Activated naive CD4-positive, alpha-beta T cell treated with anti-CD3 and anti-CD28 coated beads for 36 hours (primary cell): ENCODE measurements around the gene SOX6. TPM values are rescaled to one million over a fixed set of nuclear protein-coding genes. Genes with fewer than 3 reads are reported as not detected.
"Not testable (repeated sequence)": the region's sequence is repeated elsewhere in the genome, so short reads cannot be mapped to it uniquely, and the experiment has no call there.

Experiments used
- CTCF ChIA-PET: fragments of 350-600 bp; sonication (Branson Sonifier 250); formaldehyde crosslinking; loops from one replicate; lab custom pipeline; 2021; ENCODE audit warnings: antibody characterized with exemption; lab: Charles Lee
- DNase-seq: peaks from one replicate; pipeline ENCODE4 v3.0.0-alpha.2; 2020
- H3K27ac Mint-ChIP-seq: one replicate; pipeline ENCODE4 v1.8.0; 2021; ENCODE audit warnings: mild to moderate bottlenecking, mixed read lengths
- H3K27me3 Mint-ChIP-seq: one replicate; pipeline ENCODE4 v1.8.0; 2021; ENCODE audit warnings: low read depth, mixed read lengths
- H3K36me3 Mint-ChIP-seq: one replicate; pipeline ENCODE4 v1.8.0; 2021; ENCODE audit warnings: low read depth, mixed read lengths
- H3K4me1 Mint-ChIP-seq: one replicate; pipeline ENCODE4 v1.8.0; 2021; ENCODE audit warnings: low read depth, mixed read lengths
- H3K4me3 Mint-ChIP-seq: one replicate; pipeline ENCODE4 v1.8.0; 2021; ENCODE audit warnings: mild to moderate bottlenecking, moderate library complexity, mixed read lengths
- H3K9me3 Mint-ChIP-seq: one replicate; pipeline ENCODE4 v1.8.0; 2021; ENCODE audit warnings: mixed read lengths
- intact Hi-C: fragments of 100-400 bp; cut with micrococcal nuclease; formaldehyde crosslinking; loops from one replicate; pipeline ENCODE4 v1.15.1; 2023
- total RNA-seq, 2 experiments: library from RNA; stranded (reverse); gene quantifications; one replicate each; pipeline ENCODE4 v1.2.3, GENCODE V29; 2021

The SOX6 gene
- total RNA-seq = not detected

GRCh38 chr11:16356057-16356760 lies at the start of gene SOX6:
SOX6 (minus strand) TSS chr11:16356546; CDS start chr11:16341248, 15,298 bp downstream.
- Mint-ChIP-seq H3K9me3 (no peaks in the 10 kb centered on the region), H3K27me3 (no peaks in the 10 kb centered on the region), H3K36me3 (no peaks in the 10 kb centered on the region), H3K4me3 (no peak within 1 kb of the TSS), H3K27ac (no peak within 1 kb of the TSS), H3K4me1 (no peaks in the 10 kb centered on the region)
- CTCF ChIA-PET = no interaction called here
- DNase-seq = no peak
- intact Hi-C loops = no loop called here

GRCh38 chr11:16404781-16405285 lies 48.5 kb upstream of the SOX6 start:
- Mint-ChIP-seq H3K27ac (no peak overlapping the region), H3K4me3 (no peak overlapping the region), H3K4me1 (no peaks in the 10 kb centered on the region), H3K9me3 (no peaks in the 10 kb centered on the region), H3K36me3 (no peaks in the 10 kb centered on the region), H3K27me3 (no peaks in the 10 kb centered on the region)
- DNase-seq = no peak
- CTCF ChIA-PET = no interaction called here
- intact Hi-C loops = no loop called here

GRCh38 chr11:16403851-16404250 lies 47.5 kb upstream of the SOX6 start:
- Mint-ChIP-seq H3K4me3 (no peak overlapping the region), H3K36me3 (no peaks in the 10 kb centered on the region), H3K27me3 (no peaks in the 10 kb centered on the region), H3K4me1 (no peaks in the 10 kb centered on the region), H3K9me3 (no peaks in the 10 kb centered on the region), H3K27ac (no peak overlapping the region)
- intact Hi-C loops = no loop called here
- DNase-seq = no peak
- CTCF ChIA-PET = interaction anchor here (0.6 kb wide), 1 partner anchor 980 kb away, joined by 4 read pairs; no protein-coding TSS in a partner anchor

- no peaks in the 10 kb centered on the region for H3K9me3 Mint-ChIP-seq
- H3K36me3 Mint-ChIP-seq = no peaks in the 10 kb centered on the region
- H3K27ac Mint-ChIP-seq = no peak overlapping the region
- H3K4me3 Mint-ChIP-seq = no peak overlapping the region
- DNase-seq = no peak
- intact Hi-C loops = no loop called here
- no peaks in the 10 kb centered on the region for H3K4me1 Mint-ChIP-seq
- no peaks in the 10 kb centered on the region for H3K27me3 Mint-ChIP-seq
- CTCF ChIA-PET = interaction anchor here (0.6 kb wide), 1 partner anchor 979 kb away, joined by 4 read pairs; no protein-coding TSS in a partner anchor
Observed at GRCh38 chr11:16403448-16403803, 47.1 kb upstream of the SOX6 start.

GRCh38 chr11:16402654-16403447 lies 46.5 kb upstream of the SOX6 start:
- Mint-ChIP-seq H3K9me3 (no peaks in the 10 kb centered on the region), H3K36me3 (no peaks in the 10 kb centered on the region), H3K27me3 (no peaks in the 10 kb centered on the region), H3K4me1 (no peaks in the 10 kb centered on the region), H3K4me3 (no peak overlapping the region), H3K27ac (no peak overlapping the region)
- intact Hi-C loops = no loop called here
- DNase-seq = no peak
- CTCF ChIA-PET = interaction anchor here (0.6 kb wide), 2 partner anchors 113 to 979 kb away, joined by 3 to 4 read pairs; no protein-coding TSS in a partner anchor

- CTCF ChIA-PET = no interaction called here
- H3K36me3 Mint-ChIP-seq = no peaks in the 10 kb centered on the region
- H3K27ac Mint-ChIP-seq = no peak overlapping the region
- no peaks in the 10 kb centered on the region for H3K4me1 Mint-ChIP-seq
- H3K27me3 Mint-ChIP-seq = no peaks in the 10 kb centered on the region
- H3K4me3 Mint-ChIP-seq = no peak overlapping the region
- no peaks in the 10 kb centered on the region for H3K9me3 Mint-ChIP-seq
- intact Hi-C loops = no loop called here
- DNase-seq = no peak
Observed at GRCh38 chr11:16397390-16397789, 41.0 kb upstream of the SOX6 start.

GRCh38 chr11:16395601-16396000 lies 39.3 kb upstream of the SOX6 start:
- DNase-seq = no peak
- intact Hi-C loops = no loop called here
- H3K4me3 Mint-ChIP-seq = no peak overlapping the region
- H3K27ac Mint-ChIP-seq = no peak overlapping the region
- H3K4me1 Mint-ChIP-seq = no peaks in the 10 kb centered on the region
- peaks cover 1% of the 10 kb centered on the region for H3K9me3 Mint-ChIP-seq
- CTCF ChIA-PET = interaction anchor here (1.0 kb wide), 1 partner anchor 11 kb away, joined by 6 read pairs; no protein-coding TSS in a partner anchor
- no peaks in the 10 kb centered on the region for H3K36me3 Mint-ChIP-seq
- H3K27me3 Mint-ChIP-seq = no peaks in the 10 kb centered on the region

GRCh38 chr11:16394947-16395346 lies 38.6 kb upstream of the SOX6 start:
- DNase-seq = no peak
- CTCF ChIA-PET = no interaction called here
- Mint-ChIP-seq H3K9me3 (peaks cover 3% of the 10 kb centered on the region), H3K36me3 (no peaks in the 10 kb centered on the region), H3K4me3 (no peak overlapping the region), H3K27ac (no peak overlapping the region), H3K27me3 (no peaks in the 10 kb centered on the region), H3K4me1 (no peaks in the 10 kb centered on the region)
- intact Hi-C loops = no loop called here

GRCh38 chr11:16393340-16393739 lies 37.0 kb upstream of the SOX6 start:
- H3K4me1 Mint-ChIP-seq = no peaks in the 10 kb centered on the region
- H3K36me3 Mint-ChIP-seq = no peaks in the 10 kb centered on the region
- no peaks in the 10 kb centered on the region for H3K27me3 Mint-ChIP-seq
- H3K4me3 Mint-ChIP-seq = no peak overlapping the region
- H3K27ac Mint-ChIP-seq = no peak overlapping the region
- intact Hi-C loops = no loop called here
- DNase-seq = no peak
- CTCF ChIA-PET = no interaction called here
- H3K9me3 Mint-ChIP-seq = peaks cover 3% of the 10 kb centered on the region

GRCh38 chr11:16392616-16393015 lies 36.3 kb upstream of the SOX6 start:
- CTCF ChIA-PET = no interaction called here
- Mint-ChIP-seq H3K9me3 (peaks cover 3% of the 10 kb centered on the region), H3K4me3 (no peak overlapping the region), H3K4me1 (no peaks in the 10 kb centered on the region), H3K27me3 (no peaks in the 10 kb centered on the region), H3K36me3 (no peaks in the 10 kb centered on the region), H3K27ac (no peak overlapping the region)
- no peak for DNase-seq
- intact Hi-C loops = no loop called here

GRCh38 chr11:16390826-16391225 lies 34.5 kb upstream of the SOX6 start:
- H3K36me3 Mint-ChIP-seq, DNase-seq, intact Hi-C loops, H3K27ac Mint-ChIP-seq, CTCF ChIA-PET, H3K4me1 Mint-ChIP-seq, H3K4me3 Mint-ChIP-seq, H3K9me3 Mint-ChIP-seq, H3K27me3 Mint-ChIP-seq: not testable (repeated sequence)

- CTCF ChIA-PET = no interaction called here
- no peaks in the 10 kb centered on the region for H3K9me3 Mint-ChIP-seq
- no peaks in the 10 kb centered on the region for H3K27me3 Mint-ChIP-seq
- intact Hi-C loops = no loop called here
- H3K27ac Mint-ChIP-seq = no peak overlapping the region
- no peaks in the 10 kb centered on the region for H3K4me1 Mint-ChIP-seq
- H3K36me3 Mint-ChIP-seq = no peaks in the 10 kb centered on the region
- no peak overlapping the region for H3K4me3 Mint-ChIP-seq
- DNase-seq = no peak
Observed at GRCh38 chr11:16385099-16385498, 28.8 kb upstream of the SOX6 start.
